ENCODE measurements around the gene C2CD2.

C2CD2 gene

DNA sequence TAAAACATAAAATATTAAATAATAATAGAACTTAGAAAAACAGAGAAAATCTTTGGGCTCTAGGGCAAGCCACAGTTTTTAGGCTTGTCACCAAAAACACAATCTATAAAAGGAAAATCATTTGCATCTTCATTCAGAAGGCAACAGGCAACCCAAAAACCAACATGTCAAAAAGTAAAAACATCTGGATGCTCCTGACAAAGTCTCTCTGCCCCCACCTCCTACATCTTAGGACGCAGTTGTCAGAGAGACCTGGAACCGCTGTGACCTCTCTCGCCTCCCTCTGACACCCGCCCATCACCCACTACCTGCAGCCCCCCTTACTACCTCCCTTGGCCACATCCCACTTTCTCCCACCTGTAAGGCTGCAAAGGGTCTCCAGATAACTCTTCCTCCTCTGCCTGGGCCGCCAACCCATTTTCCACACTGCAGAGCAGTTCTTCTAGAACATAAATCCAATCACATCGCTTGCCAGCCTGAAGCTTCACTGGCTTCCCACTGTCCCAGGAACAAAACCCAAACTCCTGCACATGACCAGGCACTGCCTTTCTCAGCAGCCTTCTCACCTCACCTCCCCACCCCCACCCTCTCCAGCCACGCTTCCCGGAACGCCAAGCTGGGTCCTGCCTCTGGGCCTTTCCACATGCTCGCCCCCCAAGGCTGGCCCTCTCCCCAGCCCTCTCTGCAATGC is 89.4 kb downstream of the C2CD2 start:
- Histone ChIP-seq H3K4me2 (ENCODE audit: low read length) (peak overlapping the region; percentile 88), H2AFZ (ENCODE audit: low read depth, low read length) (no peak overlapping the region), H3K9me3 (ENCODE audit: insufficient read depth, low read length) (no peaks in the 10 kb centered on the region; the same call in 1 of the 2 replicates), H3K27ac (ENCODE audit: low read length) (peak overlapping the region; percentile 56), H3K4me3 (ENCODE audit: low read length) (0 out of 2 replicates have a peak overlapping the region, but pooled peaks have one; percentile 62), H3K9ac (ENCODE audit: low read length) (no peak overlapping the region), H4K20me1 (ENCODE audit: insufficient read depth, low read length) (no peaks in the 10 kb centered on the region), H3K27me3 (ENCODE audit: low read depth, low read length) (no peaks in the 10 kb centered on the region), H3K4me1 (ENCODE audit: low read length) (peaks cover 82% of the 10 kb centered on the region), H3K36me3 (replicated peaks; ENCODE audit: low read depth, low read length) (no peaks in the 10 kb centered on the region), H3K79me2 (ENCODE audit: low read length) (peaks cover 8% of the 10 kb centered on the region; the same call in 1 of the 2 replicates)
- TF ChIP-seq EZH2phosphoT487 (IDR thresholded peaks at IDR 0.05; ENCODE audit: low read depth), result no peak
- TF ChIP-seq, protein P1, sequence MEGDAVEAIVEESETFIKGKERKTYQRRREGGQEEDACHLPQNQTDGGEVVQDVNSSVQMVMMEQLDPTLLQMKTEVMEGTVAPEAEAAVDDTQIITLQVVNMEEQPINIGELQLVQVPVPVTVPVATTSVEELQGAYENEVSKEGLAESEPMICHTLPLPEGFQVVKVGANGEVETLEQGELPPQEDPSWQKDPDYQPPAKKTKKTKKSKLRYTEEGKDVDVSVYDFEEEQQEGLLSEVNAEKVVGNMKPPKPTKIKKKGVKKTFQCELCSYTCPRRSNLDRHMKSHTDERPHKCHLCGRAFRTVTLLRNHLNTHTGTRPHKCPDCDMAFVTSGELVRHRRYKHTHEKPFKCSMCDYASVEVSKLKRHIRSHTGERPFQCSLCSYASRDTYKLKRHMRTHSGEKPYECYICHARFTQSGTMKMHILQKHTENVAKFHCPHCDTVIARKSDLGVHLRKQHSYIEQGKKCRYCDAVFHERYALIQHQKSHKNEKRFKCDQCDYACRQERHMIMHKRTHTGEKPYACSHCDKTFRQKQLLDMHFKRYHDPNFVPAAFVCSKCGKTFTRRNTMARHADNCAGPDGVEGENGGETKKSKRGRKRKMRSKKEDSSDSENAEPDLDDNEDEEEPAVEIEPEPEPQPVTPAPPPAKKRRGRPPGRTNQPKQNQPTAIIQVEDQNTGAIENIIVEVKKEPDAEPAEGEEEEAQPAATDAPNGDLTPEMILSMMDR (IDR thresholded peaks at IDR 0.05; ENCODE audit: low read depth, low read length), result no peak

GRCh38 chr21:41863439-41863740 is 90.4 kb downstream of the C2CD2 start:
- no peak overlapping the region for H3K4me3 ChIP-seq (ENCODE audit: low read length)
- peak overlapping the region; percentile 88 for H3K4me2 ChIP-seq (ENCODE audit: low read length)
- H3K4me1 ChIP-seq (ENCODE audit: low read length), result peaks cover 72% of the 10 kb centered on the region
- no peak overlapping the region for H3K9ac ChIP-seq (ENCODE audit: low read length)
- no peak overlapping the region for H2AFZ ChIP-seq (ENCODE audit: low read depth, low read length)
- H3K36me3 ChIP-seq (replicated peaks; ENCODE audit: low read depth, low read length), result no peaks in the 10 kb centered on the region
- H3K79me2 ChIP-seq (ENCODE audit: low read length), result peaks cover 8% of the 10 kb centered on the region; the same call in 1 of the 2 replicates
- TF ChIP-seq, protein P1 (IDR thresholded peaks at IDR 0.05; ENCODE audit: low read depth, low read length), result no peak
- TF ChIP-seq EZH2phosphoT487 (IDR thresholded peaks at IDR 0.05; ENCODE audit: low read depth), result no peak
- H3K27me3 ChIP-seq (ENCODE audit: low read depth, low read length), result no peaks in the 10 kb centered on the region
- no peaks in the 10 kb centered on the region for H4K20me1 ChIP-seq (ENCODE audit: insufficient read depth, low read length)
- H3K27ac ChIP-seq (ENCODE audit: low read length), result peak overlapping the region; percentile 60
- no peaks in the 10 kb centered on the region; the same call in 1 of the 2 replicates for H3K9me3 ChIP-seq (ENCODE audit: insufficient read depth, low read length)

DNA sequence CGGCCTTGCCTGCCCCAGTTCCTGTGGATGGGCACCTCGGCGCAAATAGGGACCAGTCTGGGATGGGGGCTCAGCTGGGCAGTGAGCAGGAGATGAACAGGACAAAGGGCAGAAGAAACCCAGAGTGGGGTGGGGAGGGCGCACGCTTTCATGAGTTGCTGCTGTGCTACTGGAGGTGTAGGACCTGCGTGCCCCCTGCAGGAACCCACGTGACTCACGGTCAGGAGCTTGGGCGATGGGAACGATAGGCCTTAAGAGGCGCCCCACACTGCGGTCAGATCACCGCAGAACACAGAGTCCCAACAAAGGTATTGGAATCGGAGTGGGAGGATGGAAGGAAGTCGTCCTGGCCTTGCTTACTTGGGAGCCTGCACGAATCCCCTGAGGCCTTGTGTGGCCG is 91.8 kb downstream of the C2CD2 start:
- Histone ChIP-seq H3K9me3 (ENCODE audit: insufficient read depth, low read length) (no peaks in the 10 kb centered on the region; the same call in 1 of the 2 replicates), H2AFZ (ENCODE audit: low read depth, low read length) (peak overlapping the region; percentile 66), H3K4me1 (ENCODE audit: low read length) (peaks cover 58% of the 10 kb centered on the region), H3K27me3 (ENCODE audit: low read depth, low read length) (no peaks in the 10 kb centered on the region), H3K9ac (ENCODE audit: low read length) (peak overlapping the region; percentile 55), H3K79me2 (ENCODE audit: low read length) (peaks cover 7% of the 10 kb centered on the region; the same call in 1 of the 2 replicates), H3K4me3 (ENCODE audit: low read length) (peak overlapping the region; percentile 62), H3K36me3 (replicated peaks; ENCODE audit: low read depth, low read length) (no peaks in the 10 kb centered on the region), H3K27ac (ENCODE audit: low read length) (peak overlapping the region; percentile 60), H4K20me1 (ENCODE audit: insufficient read depth, low read length) (no peaks in the 10 kb centered on the region), H3K4me2 (ENCODE audit: low read length) (peak overlapping the region; percentile 88)
- TF ChIP-seq EZH2phosphoT487 (IDR thresholded peaks at IDR 0.05; ENCODE audit: low read depth), result no peak
- TF ChIP-seq, protein P1 (IDR thresholded peaks at IDR 0.05; ENCODE audit: low read depth, low read length), result 0 out of 2 replicates have a peak, but pooled peaks have one; percentile 12

- no peaks in the 10 kb centered on the region for H3K9me3 ChIP-seq (ENCODE audit: insufficient read depth, low read length)
- H4K20me1 ChIP-seq (ENCODE audit: insufficient read depth, low read length), result no peaks in the 10 kb centered on the region
- H3K27me3 ChIP-seq (ENCODE audit: low read depth, low read length), result no peaks in the 10 kb centered on the region
- H3K36me3 ChIP-seq (replicated peaks; ENCODE audit: low read depth, low read length), result no peaks in the 10 kb centered on the region
- peak overlapping the region; percentile 55; the same call in 1 of the 2 replicates for H3K9ac ChIP-seq (ENCODE audit: low read length)
- H3K4me1 ChIP-seq (ENCODE audit: low read length), result peaks cover 51% of the 10 kb centered on the region
- H2AFZ ChIP-seq (ENCODE audit: low read depth, low read length), result peak overlapping the region; percentile 66
- H3K79me2 ChIP-seq (ENCODE audit: low read length), result peaks cover 5% of the 10 kb centered on the region; the same call in 1 of the 2 replicates
- TF ChIP-seq, protein P1 (IDR thresholded peaks at IDR 0.05; ENCODE audit: low read depth, low read length), result no peak
- no peak for TF ChIP-seq EZH2phosphoT487 (IDR thresholded peaks at IDR 0.05; ENCODE audit: low read depth)
- H3K4me3 ChIP-seq (ENCODE audit: low read length), result peak overlapping the region; percentile 62
- peak overlapping the region; percentile 60 for H3K27ac ChIP-seq (ENCODE audit: low read length)
- peak overlapping the region; percentile 88 for H3K4me2 ChIP-seq (ENCODE audit: low read length)
Observed at GRCh38 chr21:41861255-41861654, 92.6 kb downstream of the C2CD2 start.
